Thyroid gland (tissue), 4 donors: Measurements from ENCODE around the gene CRTC3. TPM values are rescaled to one million over a fixed set of nuclear protein-coding genes. Genes with fewer than 3 reads are reported as not detected.

Experiments
- DNase-seq, 2 donors: peaks; one replicate each; pipeline ENCODE4 v3.0.0-alpha.2; 2019
- H3K27ac ChIP-seq, 3 donors: fragments of 200-600 bp; sonication (generic); 1 replicate in 2 of 3; 2 replicates in 1 of 3; pipeline ENCODE4 v1.5.1; 2016 to 2019; ENCODE audit warnings: mild to moderate bottlenecking in 1 of 3, moderate library complexity in 1 of 3
- H3K27me3 ChIP-seq: fragments of 200-600 bp; sonication (generic); one replicate; pipeline ENCODE4 v1.5.1; 2019
- H3K36me3 ChIP-seq, 2 donors: fragments of 200-600 bp; sonication (generic); one replicate each; pipeline ENCODE4 v1.5.1; 2016 to 2019
- H3K4me1 ChIP-seq, 2 donors: fragments of 200-600 bp; sonication (generic); one replicate each; pipeline ENCODE4 v1.5.1; 2017 to 2019
- H3K4me3 ChIP-seq, 3 donors: fragments of 200-600 bp; sonication (generic); replicated peaks in 1 of 3; 1 replicate in 2 of 3; 2 replicates in 1 of 3; pipeline ENCODE4 v1.5.1; 2016; ENCODE audit warnings: mild to moderate bottlenecking in 1 of 3
- H3K9me3 ChIP-seq: fragments of 200-600 bp; sonication (generic); one replicate; pipeline ENCODE4 v1.5.1; 2017
- POLR2A ChIP-seq, 2 donors: fragments of 450-650 bp; IDR thresholded peaks; one replicate each; pipeline ENCODE4 v1.6.1; 2017; ENCODE audit warnings: antibody characterized with exemption in 2 of 2, mild to moderate bottlenecking in 2 of 2, moderate library complexity in 1 of 2
- WGBS, 2 donors: methylation state at CpG; one replicate each; pipeline ENCODE4 v1.1.5; 2017; 5-methylcytosine and 5-hydroxymethylcytosine counted together
- intact Hi-C: fragments of 100-400 bp; cut with DNase I; formaldehyde crosslinking; loops from one replicate; pipeline ENCODE4 v1.15.1; 2023
- total RNA-seq, 4 donors: library from RNA; depleted of rRNA; stranded (reverse); fragments of >200 nt; gene quantifications; one replicate each; pipeline ENCODE4 v1.2.3, GENCODE V29; 2016
- TF ChIP-seq, protein P1 (sequence below), 6 experiments: fragments of 200-600 bp in 3 of 6; fragments of 450-650 bp in 3 of 6; sonication (generic) in 3 of 6; IDR thresholded peaks; one replicate each; pipeline ENCODE4 v1.5.1; 2016 to 2019; ENCODE audit warnings: antibody characterized with exemption in 6 of 6, mild to moderate bottlenecking in 2 of 6, inconsistent platforms in 1 of 6, moderate library complexity in 1 of 6

Gene CRTC3
- total RNA-seq, 4 donors from 2014 or later: 49.4 to 76.0 (median 62.6) TPM

DNA sequence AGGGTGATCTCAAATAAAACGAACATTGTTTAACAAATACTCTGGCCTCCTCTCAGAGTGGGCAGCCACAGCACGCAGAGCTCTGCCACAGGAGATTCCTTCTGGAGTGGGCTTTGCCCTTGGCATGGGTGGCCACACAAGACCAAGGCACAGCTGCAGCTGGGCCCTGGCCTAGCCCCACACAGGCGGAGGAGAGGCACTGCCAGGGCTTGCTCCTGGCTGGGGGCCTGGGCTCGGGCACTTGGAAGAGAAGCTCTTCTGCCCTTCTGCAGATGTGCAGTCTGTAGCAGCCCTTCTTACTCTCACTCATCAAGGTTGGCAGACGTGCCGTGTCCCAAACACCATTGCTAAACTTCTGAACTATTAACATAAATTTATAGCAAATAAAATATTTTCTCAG, 67.2 kb downstream of the CRTC3 start:
- intact Hi-C loops: no loop called here

GRCh38 chr15:90597577-90597976, 67.9 kb downstream of the CRTC3 start:
- DNase-seq: no peak
- 89 to 92% methylated on average over 2 of the region's 2 CpGs for WGBS, 2 donors
- intact Hi-C loops: no loop called here
- H3K27ac ChIP-seq: peak overlapping the region; percentile 57 to 76 (median 73)
- H3K4me3 ChIP-seq: no peak overlapping the region
- no peaks in the 10 kb centered on the region for H3K36me3 ChIP-seq
- H3K27me3 ChIP-seq: no peaks in the 10 kb centered on the region
- peaks cover 16 to 54% of the 10 kb centered on the region in 2 donors for H3K4me1 ChIP-seq
- H3K9me3 ChIP-seq: no peaks in the 10 kb centered on the region
- TF ChIP-seq, protein P1, sequence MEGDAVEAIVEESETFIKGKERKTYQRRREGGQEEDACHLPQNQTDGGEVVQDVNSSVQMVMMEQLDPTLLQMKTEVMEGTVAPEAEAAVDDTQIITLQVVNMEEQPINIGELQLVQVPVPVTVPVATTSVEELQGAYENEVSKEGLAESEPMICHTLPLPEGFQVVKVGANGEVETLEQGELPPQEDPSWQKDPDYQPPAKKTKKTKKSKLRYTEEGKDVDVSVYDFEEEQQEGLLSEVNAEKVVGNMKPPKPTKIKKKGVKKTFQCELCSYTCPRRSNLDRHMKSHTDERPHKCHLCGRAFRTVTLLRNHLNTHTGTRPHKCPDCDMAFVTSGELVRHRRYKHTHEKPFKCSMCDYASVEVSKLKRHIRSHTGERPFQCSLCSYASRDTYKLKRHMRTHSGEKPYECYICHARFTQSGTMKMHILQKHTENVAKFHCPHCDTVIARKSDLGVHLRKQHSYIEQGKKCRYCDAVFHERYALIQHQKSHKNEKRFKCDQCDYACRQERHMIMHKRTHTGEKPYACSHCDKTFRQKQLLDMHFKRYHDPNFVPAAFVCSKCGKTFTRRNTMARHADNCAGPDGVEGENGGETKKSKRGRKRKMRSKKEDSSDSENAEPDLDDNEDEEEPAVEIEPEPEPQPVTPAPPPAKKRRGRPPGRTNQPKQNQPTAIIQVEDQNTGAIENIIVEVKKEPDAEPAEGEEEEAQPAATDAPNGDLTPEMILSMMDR (IDR thresholded peaks at IDR 0.05): no peak
- TF ChIP-seq POLR2A (IDR thresholded peaks at IDR 0.05): no peak

More for the DNA sequence above, 67.2 kb downstream of the CRTC3 start:
- H3K27me3 ChIP-seq: no peaks in the 10 kb centered on the region
- no peaks in the 10 kb centered on the region for H3K9me3 ChIP-seq
- no peak for TF ChIP-seq POLR2A (IDR thresholded peaks at IDR 0.05)
- TF ChIP-seq, protein P1 (IDR thresholded peaks at IDR 0.05): no peak
- no peak for DNase-seq
- H3K27ac ChIP-seq: peak overlapping the region in 2 of 3 donors; percentile 73 to 76
- peaks cover 19 to 60% of the 10 kb centered on the region in 2 donors for H3K4me1 ChIP-seq
- no peaks in the 10 kb centered on the region for H3K36me3 ChIP-seq
- WGBS, 2 donors: 92 to 93% methylated on average over 5 to 6 of the region's 6 CpGs
- no peak overlapping the region for H3K4me3 ChIP-seq

DNA sequence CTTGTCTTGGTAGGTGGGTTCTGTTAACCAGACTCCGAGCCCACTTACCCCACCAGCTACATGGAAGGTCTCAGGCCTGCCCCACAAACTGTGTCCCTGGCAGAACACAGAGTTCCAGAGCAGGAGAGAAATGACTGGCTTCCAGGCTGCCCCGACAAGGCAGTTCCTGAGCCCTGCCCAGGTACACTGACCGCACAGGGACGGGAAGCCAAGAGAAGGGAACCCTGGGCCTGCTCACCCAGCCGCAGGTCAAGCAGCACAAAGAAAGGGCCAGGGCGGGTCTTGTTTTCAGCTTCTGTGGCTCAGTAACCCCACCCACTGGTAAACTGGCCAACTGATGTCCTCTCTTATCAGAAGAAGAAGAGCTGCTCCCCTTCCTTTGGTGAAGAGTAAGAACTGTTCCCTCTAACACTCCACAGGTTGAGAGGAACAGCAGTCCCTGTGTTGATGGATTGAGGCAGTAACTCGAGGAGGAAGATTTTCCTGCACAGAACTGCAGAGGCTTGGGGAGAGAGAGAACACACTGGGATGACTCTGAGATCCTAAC, 68.4 kb downstream of the CRTC3 start:
- Histone ChIP-seq H3K4me1 (peaks cover 15 to 51% of the 10 kb centered on the region in 2 donors), H3K9me3 (no peaks in the 10 kb centered on the region), H3K36me3 (peaks cover 0 to 5% of the 10 kb centered on the region in 2 donors), H3K27me3 (no peaks in the 10 kb centered on the region), H3K4me3 (no peak overlapping the region), H3K27ac (peak overlapping the region; percentile 57 to 76 (median 73))
- intact Hi-C loops: no loop called here
- TF ChIP-seq POLR2A (IDR thresholded peaks at IDR 0.05): no peak
- TF ChIP-seq, protein P1 (IDR thresholded peaks at IDR 0.05): peak in 1 of 6 experiments; percentile 11
- peak; percentile 52 to 62 for DNase-seq
- WGBS, 2 donors: 71 to 80% methylated on average over 6 to 7 of the region's 7 CpGs

DNA sequence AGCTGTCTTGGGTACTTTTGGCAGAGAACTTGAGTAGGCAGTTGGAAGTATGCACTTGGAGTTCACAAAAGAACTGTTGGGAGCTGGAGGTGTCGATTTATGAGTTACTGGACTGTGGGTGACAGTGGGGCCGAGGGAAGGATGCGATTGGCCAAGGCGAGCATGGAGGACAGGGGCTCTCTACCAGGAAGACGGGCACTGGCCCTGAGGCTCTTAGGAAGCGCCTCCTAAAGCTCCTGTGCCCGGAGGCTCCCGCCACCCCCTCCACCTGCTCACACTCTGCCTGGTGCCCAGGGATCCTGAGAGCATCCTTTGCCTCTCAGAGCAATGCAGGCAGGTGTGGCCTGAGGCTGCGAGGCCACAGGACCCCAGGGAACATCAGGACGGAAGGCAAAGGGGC, 69.0 kb downstream of the CRTC3 start:
- DNase-seq: no peak
- intact Hi-C loops: no loop called here
- peaks cover 0 to 5% of the 10 kb centered on the region in 2 donors for H3K36me3 ChIP-seq
- H3K27me3 ChIP-seq: no peaks in the 10 kb centered on the region
- no peaks in the 10 kb centered on the region for H3K9me3 ChIP-seq
- WGBS, 2 donors: 91 to 93% methylated on average over 10 of the region's 10 CpGs
- H3K4me1 ChIP-seq: peaks cover 15 to 49% of the 10 kb centered on the region in 2 donors
- H3K4me3 ChIP-seq: no peak overlapping the region
- TF ChIP-seq, protein P1 (IDR thresholded peaks at IDR 0.05): no peak
- no peak for TF ChIP-seq POLR2A (IDR thresholded peaks at IDR 0.05)
- peak overlapping the region in 2 of 3 donors; percentile 73 to 76 for H3K27ac ChIP-seq

DNA sequence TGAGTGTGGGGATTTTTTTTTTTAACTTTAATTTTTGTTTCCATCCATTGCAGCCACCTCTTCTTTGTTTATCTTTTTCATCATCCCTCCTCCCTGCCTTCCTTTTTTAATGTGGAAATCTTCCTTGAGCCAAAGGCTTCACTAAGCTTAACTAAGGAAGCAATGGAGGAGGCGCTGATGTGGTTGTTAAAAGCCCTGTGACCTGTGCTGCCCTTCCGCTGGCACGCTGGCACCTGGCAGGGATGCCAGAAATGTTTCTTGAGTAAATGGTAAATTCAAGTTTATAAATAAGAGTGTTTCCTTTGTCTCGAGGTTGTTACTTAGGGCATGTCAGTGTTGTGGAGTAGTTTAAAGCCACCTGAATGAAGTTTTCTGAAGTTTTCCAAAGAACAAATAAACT, 69.4 kb downstream of the CRTC3 start:
- H3K27ac ChIP-seq: no peak overlapping the region
- H3K27me3 ChIP-seq: no peaks in the 10 kb centered on the region
- intact Hi-C loops: no loop called here
- TF ChIP-seq POLR2A (IDR thresholded peaks at IDR 0.05): no peak
- TF ChIP-seq, protein P1 (IDR thresholded peaks at IDR 0.05): no peak
- peaks cover 0 to 5% of the 10 kb centered on the region in 2 donors for H3K36me3 ChIP-seq
- no peak overlapping the region for H3K4me3 ChIP-seq
- 88 to 92% methylated on average over 4 of the region's 4 CpGs for WGBS, 2 donors
- no peaks in the 10 kb centered on the region for H3K9me3 ChIP-seq
- no peak for DNase-seq
- peaks cover 15 to 44% of the 10 kb centered on the region in 2 donors for H3K4me1 ChIP-seq
